GM12878 (cell line): ENCODE results near the gene MBD2. TPM values are rescaled to one million over a fixed set of nuclear protein-coding genes. Genes with fewer than 3 reads are reported as not detected.
A peak's percentile ranks its signal among the peaks of the same experiment; 100 is the strongest.

Experiments used
- CEBPB ChIP-seq, 2 experiments: fragments of 150-350 bp in 1 of 2; IDR thresholded peaks; 2 replicates each; pipeline ENCODE4 v1.6.1; 2012 to 2014; ENCODE audit warnings: low read depth in 2 of 2, low read length in 2 of 2, borderline replicate concordance in 1 of 2, inconsistent platforms in 1 of 2
- CHD1 ChIP-seq: IDR thresholded peaks from 2 replicates; pipeline ENCODE4 v1.6.1; 2012; ENCODE audit warnings: low read depth, low read length, improper control_type of control experiment
- DPF2 ChIP-seq: fragments of 450-650 bp; IDR thresholded peaks from 2 replicates; pipeline ENCODE4 v1.6.1; 2017; ENCODE audit warnings: mild to moderate bottlenecking
- EED ChIP-seq: sonication (generic); IDR thresholded peaks from 2 replicates; pipeline ENCODE4 v1.6.1; 2016; ENCODE audit warnings: antibody characterized with exemption, low read depth
- HCFC1 ChIP-seq: fragments of 150-350 bp; IDR thresholded peaks from 2 replicates; pipeline ENCODE4 v1.6.1; 2014; ENCODE audit warnings: low read length
- HDAC6 ChIP-seq: fragments of 200-600 bp; sonication (generic); IDR thresholded peaks from one replicate; pipeline ENCODE4 v1.8.0; 2017; ENCODE audit warnings: antibody characterized with exemption; ENCODE audit not compliant: unreplicated experiment
- MTA3 ChIP-seq: IDR thresholded peaks from 2 replicates; pipeline ENCODE4 v1.6.1; 2012; ENCODE audit warnings: low read length, inconsistent platforms, borderline replicate concordance
- POLR2AphosphoS5 ChIP-seq: IDR thresholded peaks from 2 replicates; pipeline ENCODE4 v1.6.1; 2011; ENCODE audit warnings: mild to moderate bottlenecking, low read length, inconsistent platforms
- RAD51 ChIP-seq: fragments of 450-650 bp; IDR thresholded peaks from 2 replicates; pipeline ENCODE4 v1.6.1; 2016; ENCODE audit warnings: moderate library complexity, mild to moderate bottlenecking, inconsistent platforms
- SREBF2 ChIP-seq: IDR thresholded peaks from 2 replicates; pipeline ENCODE4 v1.6.1; 2012; ENCODE audit warnings: mild to moderate bottlenecking, low read length
- SRF ChIP-seq, 2 experiments: IDR thresholded peaks; 2 replicates each; pipeline ENCODE4 v1.6.1; 2011; ENCODE audit warnings: low read depth in 2 of 2, low read length in 2 of 2, mild to moderate bottlenecking in 1 of 2, moderate library complexity in 1 of 2
- STAT3 ChIP-seq: IDR thresholded peaks from 2 replicates; pipeline ENCODE4 v1.6.1; 2011; ENCODE audit warnings: low read depth, low read length, improper control_type of control experiment
- SUZ12 ChIP-seq: fragments of 200-600 bp; sonication (generic); IDR thresholded peaks from one replicate; pipeline ENCODE4 v1.6.1; 2018; ENCODE audit warnings: antibody characterized with exemption, mild to moderate bottlenecking; ENCODE audit not compliant: unreplicated experiment
- TCF12 ChIP-seq: IDR thresholded peaks from 2 replicates; pipeline ENCODE4 v1.6.1; 2011; ENCODE audit warnings: low read depth, mild to moderate bottlenecking, low read length
- YBX1 ChIP-seq: fragments of 450-650 bp; IDR thresholded peaks from 2 replicates; pipeline ENCODE4 v1.6.1; 2016; ENCODE audit warnings: antibody characterized with exemption
- YY1 ChIP-seq: IDR thresholded peaks from 2 replicates; pipeline ENCODE4 v1.6.1; 2011; ENCODE audit warnings: low read depth, mild to moderate bottlenecking, low read length
- polyA plus RNA-seq, 11 experiments: library from polyadenylated mRNA; depleted of rRNA in 4 of 11; unstranded in 6 of 11; stranded (reverse) in 5 of 11; fragments of >200 nt; fragmentation: Nextera tagmentation in 4 of 11; fragmentation: Illumina TruSeq in 1 of 11; extraction: Ambion mirVana in 4 of 11; extraction: Trizol in 1 of 11; gene quantifications; 1 replicate in 1 of 11; 2 replicates in 10 of 11; pipeline versions ENCODE4 v1.2.1 to v1.2.3, GENCODE V29; 2011 to 2016; ENCODE audit warnings: inconsistent platforms in 2 of 11, missing spikeins in 2 of 11, low read depth in 1 of 11
- total RNA-seq, 4 experiments: library from RNA; depleted of rRNA in 3 of 4; stranded (reverse); fragments of >200 nt in 3 of 4; fragmentation: Illumina TruSeq in 1 of 4; extraction: Trizol in 1 of 4; gene quantifications; 2 replicates each; pipeline versions ENCODE4 v1.2.1 to v1.2.3, GENCODE V29; 2013 to 2021
- TF ChIP-seq, protein P1 (sequence below): IDR thresholded peaks from 2 replicates; pipeline ENCODE4 v1.6.1; 2011; ENCODE audit warnings: borderline replicate concordance, low read depth, mild to moderate bottlenecking, moderate library complexity, low read length; ENCODE audit not compliant: insufficient read depth, poor library complexity, severe bottlenecking
- TF ChIP-seq, protein P2 (sequence below): fragments of 450-650 bp; IDR thresholded peaks from 2 replicates; pipeline ENCODE4 v1.6.1; 2017; ENCODE audit warnings: mild to moderate bottlenecking, moderate library complexity
- TF ChIP-seq, protein P3 (sequence below): IDR thresholded peaks from 2 replicates; pipeline ENCODE4 v1.6.1; 2012; ENCODE audit warnings: low read depth, low read length, improper control_type of control experiment
- TF ChIP-seq, protein P4 (sequence below): IDR thresholded peaks from 2 replicates; pipeline ENCODE4 v1.6.1; 2011; ENCODE audit warnings: mild to moderate bottlenecking, low read depth, low read length, moderate library complexity; ENCODE audit not compliant: insufficient replicate concordance
- TF ChIP-seq, protein P5 (sequence below): fragments of 450-650 bp; IDR thresholded peaks from 2 replicates; pipeline ENCODE4 v1.6.1; 2018; ENCODE audit warnings: mild to moderate bottlenecking, low read depth, moderate library complexity; ENCODE audit not compliant: partially characterized antibody

The MBD2 gene
- total and polyA plus RNA-seq, 10 of the 15 experiments (the other 5 are each of a cell fraction or from before 2014, with no cell fraction given), result 24.1 to 276 (median 57.9) TPM

DNA sequence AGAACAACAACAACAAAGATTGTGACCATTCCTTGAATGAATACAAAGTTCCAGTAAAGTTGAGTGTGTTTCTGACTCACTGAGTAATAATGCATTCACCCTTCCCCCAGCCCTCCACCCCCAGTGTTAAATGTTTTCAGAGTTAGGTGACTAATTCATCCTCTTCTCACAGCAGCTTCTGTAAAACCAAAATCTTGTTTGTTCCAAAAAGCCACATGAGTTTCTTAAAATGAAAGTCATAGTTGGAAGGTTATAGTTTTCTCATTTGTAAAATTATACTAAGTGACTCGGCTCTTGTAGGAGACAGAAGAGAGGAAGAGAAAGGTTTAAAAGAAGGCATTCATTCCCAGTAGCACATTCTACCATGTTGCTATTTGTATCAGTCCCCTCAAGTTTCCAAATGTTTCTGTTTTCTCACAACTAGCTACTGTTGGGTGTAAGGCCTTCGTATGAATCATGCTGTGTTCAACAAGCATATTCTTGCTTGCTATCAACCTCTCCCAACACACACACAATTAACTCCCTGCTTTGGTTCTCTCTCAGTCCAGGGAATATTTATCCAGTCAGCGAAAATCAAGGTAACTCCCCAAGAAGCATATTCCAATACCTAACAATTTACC, 75.3 kb downstream of the MBD2 start (continued):
- TF ChIP-seq SREBF2, result no peak
- peak; percentile 81; the same call in 1 of the 2 replicates for TF ChIP-seq MTA3
- peak; percentile 26; the same call in 1 of the 2 replicates for TF ChIP-seq YY1
- TF ChIP-seq, protein P1, sequence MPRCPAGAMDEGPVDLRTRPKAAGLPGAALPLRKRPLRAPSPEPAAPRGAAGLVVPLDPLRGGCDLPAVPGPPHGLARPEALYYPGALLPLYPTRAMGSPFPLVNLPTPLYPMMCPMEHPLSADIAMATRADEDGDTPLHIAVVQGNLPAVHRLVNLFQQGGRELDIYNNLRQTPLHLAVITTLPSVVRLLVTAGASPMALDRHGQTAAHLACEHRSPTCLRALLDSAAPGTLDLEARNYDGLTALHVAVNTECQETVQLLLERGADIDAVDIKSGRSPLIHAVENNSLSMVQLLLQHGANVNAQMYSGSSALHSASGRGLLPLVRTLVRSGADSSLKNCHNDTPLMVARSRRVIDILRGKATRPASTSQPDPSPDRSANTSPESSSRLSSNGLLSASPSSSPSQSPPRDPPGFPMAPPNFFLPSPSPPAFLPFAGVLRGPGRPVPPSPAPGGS, result peak; percentile 90
- no peak for TF ChIP-seq SRF (IDR thresholded peaks at IDR 0.05; ENCODE audit: low read depth in 2 of 2, low read length in 2 of 2)
- TF ChIP-seq, protein P2, sequence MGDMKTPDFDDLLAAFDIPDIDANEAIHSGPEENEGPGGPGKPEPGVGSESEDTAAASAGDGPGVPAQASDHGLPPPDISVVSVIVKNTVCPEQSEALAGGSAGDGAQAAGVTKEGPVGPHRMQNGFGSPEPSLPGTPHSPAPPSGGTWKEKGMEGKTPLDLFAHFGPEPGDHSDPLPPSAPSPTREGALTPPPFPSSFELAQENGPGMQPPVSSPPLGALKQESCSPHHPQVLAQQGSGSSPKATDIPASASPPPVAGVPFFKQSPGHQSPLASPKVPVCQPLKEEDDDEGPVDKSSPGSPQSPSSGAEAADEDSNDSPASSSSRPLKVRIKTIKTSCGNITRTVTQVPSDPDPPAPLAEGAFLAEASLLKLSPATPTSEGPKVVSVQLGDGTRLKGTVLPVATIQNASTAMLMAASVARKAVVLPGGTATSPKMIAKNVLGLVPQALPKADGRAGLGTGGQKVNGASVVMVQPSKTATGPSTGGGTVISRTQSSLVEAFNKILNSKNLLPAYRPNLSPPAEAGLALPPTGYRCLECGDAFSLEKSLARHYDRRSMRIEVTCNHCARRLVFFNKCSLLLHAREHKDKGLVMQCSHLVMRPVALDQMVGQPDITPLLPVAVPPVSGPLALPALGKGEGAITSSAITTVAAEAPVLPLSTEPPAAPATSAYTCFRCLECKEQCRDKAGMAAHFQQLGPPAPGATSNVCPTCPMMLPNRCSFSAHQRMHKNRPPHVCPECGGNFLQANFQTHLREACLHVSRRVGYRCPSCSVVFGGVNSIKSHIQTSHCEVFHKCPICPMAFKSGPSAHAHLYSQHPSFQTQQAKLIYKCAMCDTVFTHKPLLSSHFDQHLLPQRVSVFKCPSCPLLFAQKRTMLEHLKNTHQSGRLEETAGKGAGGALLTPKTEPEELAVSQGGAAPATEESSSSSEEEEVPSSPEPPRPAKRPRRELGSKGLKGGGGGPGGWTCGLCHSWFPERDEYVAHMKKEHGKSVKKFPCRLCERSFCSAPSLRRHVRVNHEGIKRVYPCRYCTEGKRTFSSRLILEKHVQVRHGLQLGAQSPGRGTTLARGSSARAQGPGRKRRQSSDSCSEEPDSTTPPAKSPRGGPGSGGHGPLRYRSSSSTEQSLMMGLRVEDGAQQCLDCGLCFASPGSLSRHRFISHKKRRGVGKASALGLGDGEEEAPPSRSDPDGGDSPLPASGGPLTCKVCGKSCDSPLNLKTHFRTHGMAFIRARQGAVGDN, result peak; percentile 40; the same call in 1 of the 2 replicates
- peak; percentile 73 for TF ChIP-seq TCF12
- no peak for TF ChIP-seq SUZ12
- TF ChIP-seq POLR2AphosphoS5, result peak; percentile 38; the same call in 1 of the 2 replicates
- TF ChIP-seq HDAC6, result no peak
- TF ChIP-seq STAT3, result 0 out of 2 replicates have a peak, but pooled peaks have one; percentile 84
- TF ChIP-seq RAD51, result no peak
- TF ChIP-seq DPF2, result no peak
- peak; percentile 79 for TF ChIP-seq EED
- no peak for TF ChIP-seq YBX1
- TF ChIP-seq, protein P3, sequence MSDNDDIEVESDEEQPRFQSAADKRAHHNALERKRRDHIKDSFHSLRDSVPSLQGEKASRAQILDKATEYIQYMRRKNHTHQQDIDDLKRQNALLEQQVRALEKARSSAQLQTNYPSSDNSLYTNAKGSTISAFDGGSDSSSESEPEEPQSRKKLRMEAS, result no peak
- TF ChIP-seq, protein P4, sequence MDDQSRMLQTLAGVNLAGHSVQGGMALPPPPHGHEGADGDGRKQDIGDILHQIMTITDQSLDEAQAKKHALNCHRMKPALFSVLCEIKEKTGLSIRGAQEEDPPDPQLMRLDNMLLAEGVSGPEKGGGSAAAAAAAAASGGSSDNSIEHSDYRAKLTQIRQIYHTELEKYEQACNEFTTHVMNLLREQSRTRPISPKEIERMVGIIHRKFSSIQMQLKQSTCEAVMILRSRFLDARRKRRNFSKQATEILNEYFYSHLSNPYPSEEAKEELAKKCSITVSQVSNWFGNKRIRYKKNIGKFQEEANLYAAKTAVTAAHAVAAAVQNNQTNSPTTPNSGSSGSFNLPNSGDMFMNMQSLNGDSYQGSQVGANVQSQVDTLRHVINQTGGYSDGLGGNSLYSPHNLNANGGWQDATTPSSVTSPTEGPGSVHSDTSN, result no peak
- TF ChIP-seq CHD1, result no peak
- TF ChIP-seq CEBPB (IDR thresholded peaks at IDR 0.05; ENCODE audit: borderline replicate concordance in 1 of 2, low read depth in 2 of 2, low read length in 2 of 2), result 0 out of 4 replicates have a peak, but pooled peaks of 1 of the 2 experiments have one; percentile 80
- no peak for TF ChIP-seq HCFC1
- TF ChIP-seq, protein P5, sequence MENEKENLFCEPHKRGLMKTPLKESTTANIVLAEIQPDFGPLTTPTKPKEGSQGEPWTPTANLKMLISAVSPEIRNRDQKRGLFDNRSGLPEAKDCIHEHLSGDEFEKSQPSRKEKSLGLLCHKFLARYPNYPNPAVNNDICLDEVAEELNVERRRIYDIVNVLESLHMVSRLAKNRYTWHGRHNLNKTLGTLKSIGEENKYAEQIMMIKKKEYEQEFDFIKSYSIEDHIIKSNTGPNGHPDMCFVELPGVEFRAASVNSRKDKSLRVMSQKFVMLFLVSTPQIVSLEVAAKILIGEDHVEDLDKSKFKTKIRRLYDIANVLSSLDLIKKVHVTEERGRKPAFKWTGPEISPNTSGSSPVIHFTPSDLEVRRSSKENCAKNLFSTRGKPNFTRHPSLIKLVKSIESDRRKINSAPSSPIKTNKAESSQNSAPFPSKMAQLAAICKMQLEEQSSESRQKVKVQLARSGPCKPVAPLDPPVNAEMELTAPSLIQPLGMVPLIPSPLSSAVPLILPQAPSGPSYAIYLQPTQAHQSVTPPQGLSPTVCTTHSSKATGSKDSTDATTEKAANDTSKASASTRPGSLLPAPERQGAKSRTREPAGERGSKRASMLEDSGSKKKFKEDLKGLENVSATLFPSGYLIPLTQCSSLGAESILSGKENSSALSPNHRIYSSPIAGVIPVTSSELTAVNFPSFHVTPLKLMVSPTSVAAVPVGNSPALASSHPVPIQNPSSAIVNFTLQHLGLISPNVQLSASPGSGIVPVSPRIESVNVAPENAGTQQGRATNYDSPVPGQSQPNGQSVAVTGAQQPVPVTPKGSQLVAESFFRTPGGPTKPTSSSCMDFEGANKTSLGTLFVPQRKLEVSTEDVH, result no peak
